Thyroid gland (tissue), 4 donors: ENCODE results near the gene MIP. TPM values are rescaled to one million over a fixed set of nuclear protein-coding genes. Genes with fewer than 3 reads are reported as not detected.
"Not testable (repeated sequence)": the region's sequence is repeated elsewhere in the genome, so short reads cannot be mapped to it uniquely, and the experiment has no call there.

ENCODE experiments used
- DNase-seq, 2 donors: peaks; one replicate each; pipeline ENCODE4 v3.0.0-alpha.2; 2019
- H3K27ac ChIP-seq, 3 donors: fragments of 200-600 bp; sonication (generic); 1 replicate in 2 of 3; 2 replicates in 1 of 3; pipeline ENCODE4 v1.5.1; 2016 to 2019; ENCODE audit warnings: mild to moderate bottlenecking in 1 of 3, moderate library complexity in 1 of 3
- H3K27me3 ChIP-seq: fragments of 200-600 bp; sonication (generic); one replicate; pipeline ENCODE4 v1.5.1; 2019
- H3K36me3 ChIP-seq, 2 donors: fragments of 200-600 bp; sonication (generic); one replicate each; pipeline ENCODE4 v1.5.1; 2016 to 2019
- H3K4me1 ChIP-seq, 2 donors: fragments of 200-600 bp; sonication (generic); one replicate each; pipeline ENCODE4 v1.5.1; 2017 to 2019
- H3K4me3 ChIP-seq, 3 donors: fragments of 200-600 bp; sonication (generic); replicated peaks in 1 of 3; 1 replicate in 2 of 3; 2 replicates in 1 of 3; pipeline ENCODE4 v1.5.1; 2016; ENCODE audit warnings: mild to moderate bottlenecking in 1 of 3
- H3K9me3 ChIP-seq: fragments of 200-600 bp; sonication (generic); one replicate; pipeline ENCODE4 v1.5.1; 2017
- CTCF ChIP-seq, 6 experiments: fragments of 200-600 bp in 3 of 6; fragments of 450-650 bp in 3 of 6; sonication (generic) in 3 of 6; IDR thresholded peaks; one replicate each; pipeline ENCODE4 v1.5.1; 2016 to 2019; ENCODE audit warnings: antibody characterized with exemption in 6 of 6, mild to moderate bottlenecking in 2 of 6, inconsistent platforms in 1 of 6, moderate library complexity in 1 of 6
- POLR2A ChIP-seq, 2 donors: fragments of 450-650 bp; IDR thresholded peaks; one replicate each; pipeline ENCODE4 v1.6.1; 2017; ENCODE audit warnings: antibody characterized with exemption in 2 of 2, mild to moderate bottlenecking in 2 of 2, moderate library complexity in 1 of 2
- WGBS, 2 donors: methylation state at CpG; one replicate each; pipeline ENCODE4 v1.1.5; 2017; 5-methylcytosine and 5-hydroxymethylcytosine counted together
- intact Hi-C: fragments of 100-400 bp; cut with DNase I; formaldehyde crosslinking; loops from one replicate; pipeline ENCODE4 v1.15.1; 2023
- total RNA-seq, 4 donors: library from RNA; depleted of rRNA; stranded (reverse); fragments of >200 nt; gene quantifications; one replicate each; pipeline ENCODE4 v1.2.3, GENCODE V29; 2016

Gene MIP
- total RNA-seq, 4 donors from 2014 or later, result not detected

DNA sequence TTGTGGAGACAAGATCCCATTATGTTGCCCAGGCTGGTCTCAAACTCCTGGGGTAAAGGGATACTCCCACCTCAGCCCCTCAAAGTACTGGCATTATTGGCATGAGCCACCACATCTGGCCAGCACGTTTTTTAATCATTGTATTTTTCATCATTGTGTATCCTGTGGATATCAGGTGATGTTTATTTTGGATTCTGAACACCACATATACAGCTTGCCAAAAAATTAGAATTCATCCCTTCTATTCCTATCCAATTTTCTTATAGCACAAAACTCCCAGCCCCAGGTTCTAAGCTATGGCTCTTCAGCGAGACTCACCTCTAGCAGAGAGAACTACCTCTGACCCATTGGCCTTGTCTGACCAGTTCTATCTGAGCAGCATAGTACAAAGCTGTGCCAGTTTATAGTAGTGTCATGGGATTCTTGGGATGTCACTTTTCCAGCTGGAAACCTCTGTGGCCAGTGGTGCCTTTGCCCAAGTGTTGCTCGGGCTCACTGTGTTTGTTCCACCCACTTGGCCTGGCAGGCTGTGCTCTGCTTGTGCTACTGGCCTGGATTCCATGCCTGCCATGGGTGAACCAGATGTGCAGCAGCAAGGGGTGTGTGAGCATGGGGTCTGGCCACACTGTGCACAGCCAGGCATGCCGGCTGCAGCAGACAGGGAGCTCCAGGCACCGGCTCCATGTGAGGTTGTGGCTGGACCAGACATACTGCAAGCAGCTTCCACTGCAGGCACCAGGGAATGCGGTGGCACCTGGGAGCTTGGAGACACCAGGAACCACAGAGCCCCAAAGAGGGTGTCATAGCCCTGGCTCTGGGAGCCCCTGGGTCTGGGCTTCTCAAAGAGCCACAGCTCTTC is 42.4 kb downstream of the MIP start:
- Histone ChIP-seq H3K4me1 (peaks cover 7 to 11% of the 10 kb centered on the region in 2 donors), H3K9me3 (no peaks in the 10 kb centered on the region), H3K27me3 (no peaks in the 10 kb centered on the region), H3K27ac (no peak overlapping the region), H3K36me3 (no peaks in the 10 kb centered on the region), H3K4me3 (no peak overlapping the region)
- DNase-seq, result peak in 1 of 2 donors; percentile 3
- 56 to 72% methylated on average over 3 to 6 of the region's 6 CpGs for WGBS, 2 donors
- no peak for TF ChIP-seq CTCF (IDR thresholded peaks at IDR 0.05)
- no peak for TF ChIP-seq POLR2A (IDR thresholded peaks at IDR 0.05)
- intact Hi-C loops, result no loop called here

- no peak for DNase-seq
- Histone ChIP-seq H3K9me3 (no peaks in the 10 kb centered on the region), H3K4me3 (no peak overlapping the region), H3K27me3 (no peaks in the 10 kb centered on the region), H3K4me1 (peaks cover 7 to 11% of the 10 kb centered on the region in 2 donors), H3K27ac (no peak overlapping the region), H3K36me3 (no peaks in the 10 kb centered on the region)
- intact Hi-C loops, result no loop called here
- TF ChIP-seq POLR2A (IDR thresholded peaks at IDR 0.05) (no peak), CTCF (IDR thresholded peaks at IDR 0.05) (no peak)
- WGBS, 2 donors, result no CpG with 5 or more reads among the region's 4 CpGs
Observed at GRCh38 chr12:56410768-56411167, 43.7 kb downstream of the MIP start.

- Histone ChIP-seq H3K4me1 (peaks cover 7 to 10% of the 10 kb centered on the region in 2 donors), H3K27ac (no peak overlapping the region), H3K9me3 (no peaks in the 10 kb centered on the region), H3K4me3 (no peak overlapping the region), H3K27me3 (no peaks in the 10 kb centered on the region), H3K36me3 (no peaks in the 10 kb centered on the region)
- intact Hi-C loops, result no loop called here
- DNase-seq, result no peak
- WGBS, 2 donors, result 89 to 93% methylated on average over 5 of the region's 5 CpGs
- TF ChIP-seq CTCF (IDR thresholded peaks at IDR 0.05) (no peak), POLR2A (IDR thresholded peaks at IDR 0.05) (no peak)
Observed at GRCh38 chr12:56408799-56409417, 45.5 kb downstream of the MIP start.

DNA sequence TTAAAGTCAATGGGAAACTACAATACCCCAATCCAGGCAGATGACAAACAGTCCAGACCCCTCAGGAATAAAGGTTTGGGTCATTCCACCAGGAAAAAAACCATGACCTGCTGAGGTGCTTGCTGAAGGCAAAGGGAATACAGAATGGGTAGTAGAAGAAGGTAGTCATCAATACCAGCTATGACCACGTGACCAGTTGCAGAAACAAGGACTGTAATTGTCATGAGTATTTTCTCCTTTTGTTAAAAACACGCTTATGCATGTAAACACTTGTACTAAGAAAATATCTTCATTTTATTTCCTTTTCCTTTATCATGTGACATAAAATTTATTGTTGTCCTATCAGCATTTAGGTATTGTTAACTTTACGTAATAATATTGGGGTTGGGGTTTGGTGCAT is 50.2 kb downstream of the MIP start:
- DNase-seq, H3K4me1 ChIP-seq, H3K27me3 ChIP-seq, H3K36me3 ChIP-seq, H3K27ac ChIP-seq, H3K4me3 ChIP-seq, H3K9me3 ChIP-seq, intact Hi-C loops: not testable (repeated sequence)
- WGBS, 2 donors, result 92 to 93% methylated on average over 3 of the region's 3 CpGs

DNA sequence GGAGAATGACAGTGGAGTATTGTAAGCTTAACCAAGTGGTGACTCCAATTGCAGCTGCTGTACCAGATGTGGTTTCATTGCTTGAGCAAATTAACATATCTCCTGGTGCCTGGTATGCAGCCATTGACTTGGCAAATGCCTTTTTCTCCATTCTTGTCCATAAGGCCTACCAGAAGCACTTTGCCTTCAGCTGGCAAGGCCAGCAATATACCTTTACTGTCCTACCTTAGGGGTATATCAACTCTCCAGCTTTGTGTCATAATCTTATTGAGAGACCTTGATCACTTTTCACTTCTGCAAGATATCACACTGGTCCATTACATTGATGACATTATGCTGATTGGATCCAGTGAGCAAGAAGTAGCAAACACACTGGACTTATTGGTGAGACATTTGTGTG is 52.8 kb downstream of the MIP start:
- H3K4me1 ChIP-seq, H3K27ac ChIP-seq, DNase-seq, H3K36me3 ChIP-seq, H3K4me3 ChIP-seq, intact Hi-C loops, H3K27me3 ChIP-seq, H3K9me3 ChIP-seq: not testable (repeated sequence)

- intact Hi-C loops, H3K4me3 ChIP-seq, H3K4me1 ChIP-seq, H3K9me3 ChIP-seq, H3K36me3 ChIP-seq, H3K27ac ChIP-seq, DNase-seq, H3K27me3 ChIP-seq: not testable (repeated sequence)
- WGBS, 2 donors, result 66 to 72% methylated on average over 2 of the region's 3 CpGs
Observed at GRCh38 chr12:56401125-56401524, 53.3 kb downstream of the MIP start.

Other genes starting within 250 kb of the MIP start
- 10 to 100 TPM; 63.4 to 89.7 (median 73.4) TPM for gene RNF41, start 232.7 kb downstream of the MIP start, total RNA-seq
- gene NABP2, start 230.3 kb downstream of the MIP start, total RNA-seq, result 10 to 100 TPM; 19.4 to 35.7 (median 31.4) TPM
- not detected for gene SLC39A5, start 224.6 kb downstream of the MIP start, total RNA-seq
- 10 to 100 TPM; 15.9 to 22.3 (median 18.3) TPM for gene ANKRD52, start 196.3 kb downstream of the MIP start, total RNA-seq
- gene COQ10A, start 187.7 kb downstream of the MIP start, total RNA-seq, result 10 to 100 TPM; 11.3 to 28.7 (median 19.7) TPM
- 100 to 1,000 TPM; 110 to 190 (median 118) TPM for gene CS, start 154.3 kb downstream of the MIP start, total RNA-seq
- 100 to 1,000 TPM; 107 to 129 (median 124) TPM for gene CNPY2, start 138.7 kb downstream of the MIP start, total RNA-seq
- 100 to 1,000 TPM in 3 of 4 donors, 10 to 100 TPM in 1; 95.7 to 148 (median 134) TPM for gene PAN2, start 120.7 kb downstream of the MIP start, total RNA-seq
- 1 to 10 TPM in 1 of 4 donors, under 1 TPM in 1, not detected in 2; 0.67 to 1.1 TPM for gene IL23A, start 115.8 kb downstream of the MIP start, total RNA-seq
- gene STAT2, start 94.5 kb downstream of the MIP start, total RNA-seq, result 100 to 1,000 TPM; 121 to 166 (median 146) TPM
- gene APOF, start 91.8 kb downstream of the MIP start, total RNA-seq, result not detected
- 1 to 10 TPM; 4.6 to 7.6 (median 6.7) TPM for gene TIMELESS, start 5.2 kb downstream of the MIP start, total RNA-seq
- gene SPRYD4, start 13.9 kb upstream of the MIP start, total RNA-seq, result 1 to 10 TPM; 2.8 to 4.6 (median 4.3) TPM
- 1 to 10 TPM; 1.8 to 4.2 (median 2.7) TPM for gene GLS2, start 33.5 kb upstream of the MIP start, total RNA-seq
- 10 to 100 TPM; 39.8 to 58.3 (median 50.2) TPM for gene RBMS2, start 67.2 kb upstream of the MIP start, total RNA-seq
- gene BAZ2A, start 175.7 kb upstream of the MIP start, total RNA-seq, result 100 to 1,000 TPM in 1 of 4 donors, 10 to 100 TPM in 3; 61.7 to 122 (median 77.6) TPM
- 100 to 1,000 TPM; 310 to 557 (median 431) TPM for gene ATP5F1B, start 191.3 kb upstream of the MIP start, total RNA-seq
- gene PTGES3, start 233.6 kb upstream of the MIP start, total RNA-seq, result 100 to 1,000 TPM; 101 to 132 (median 124) TPM